ENCODE results near the gene INS. TPM values are rescaled to one million over a fixed set of nuclear protein-coding genes. Genes with fewer than 3 reads are reported as not detected.
A peak's percentile ranks its signal among the peaks of the same experiment; 100 is the strongest.

The INS gene
- total and polyA plus RNA-seq, 2 of the 13 experiments (the other 11 are each of a cell fraction or from before 2014, with no cell fraction given): not detected

GRCh38 chr11:2128511-2129307, 32.3 kb downstream of the INS start (continued):
- peak; percentile 27; the same call in 1 of the 2 replicates for TF ChIP-seq ZSCAN21 (CRISPR knock-in tag; IDR thresholded peaks at IDR 0.05; ENCODE audit: borderline replicate concordance)
- TF ChIP-seq GATAD2A (CRISPR knock-in tag; IDR thresholded peaks at IDR 0.05): peak; percentile 30; the same call in 1 of the 2 replicates
- TF ChIP-seq ZNF572 (CRISPR knock-in tag; IDR thresholded peaks at IDR 0.05): peak; percentile 32; the same call in 1 of the 2 replicates
- no peak for TF ChIP-seq ZMAT5 (CRISPR knock-in tag; IDR thresholded peaks at IDR 0.05; ENCODE audit: borderline replicate concordance, low read depth)
- TF ChIP-seq SP4 (CRISPR knock-in tag; IDR thresholded peaks at IDR 0.05): peak; percentile 26; the same call in 1 of the 2 replicates
- TF ChIP-seq EP300 (IDR thresholded peaks at IDR 0.05; ENCODE audit: low read depth in 2 of 2, low read length in 2 of 2): no peak; a peak in 1 of 4 replicates
- TF ChIP-seq EP300 (CRISPR knock-in tag; IDR thresholded peaks at IDR 0.05; ENCODE audit: borderline replicate concordance): no peak
- no peak for TF ChIP-seq POGK (CRISPR knock-in tag; conservative IDR thresholded peaks at IDR 0.05)
- TF ChIP-seq ZNF589 (CRISPR knock-in tag; conservative IDR thresholded peaks at IDR 0.05): peak; percentile 93
- TF ChIP-seq POLR2A (IDR thresholded peaks at IDR 0.05; ENCODE audit: insufficient read depth in 1 of 2, low read depth in 2 of 2, low read length in 2 of 2): no peak; a peak in 1 of 4 replicates
- TF ChIP-seq THAP8 (CRISPR knock-in tag; IDR thresholded peaks at IDR 0.05; ENCODE audit: borderline replicate concordance): peak; percentile 3; the same call in 1 of the 2 replicates
- TF ChIP-seq ZNF574 (CRISPR knock-in tag; IDR thresholded peaks at IDR 0.05): 0 out of 2 replicates have a peak, but pooled peaks have one; percentile 44
- TF ChIP-seq SOX6 (IDR thresholded peaks at IDR 0.05): no peak
- TF ChIP-seq SOX6 (CRISPR knock-in tag; IDR thresholded peaks at IDR 0.05): no peak; the same call in 1 of the 2 replicates
- no peak for TF ChIP-seq CHD4 (IDR thresholded peaks at IDR 0.05; ENCODE audit: borderline replicate concordance, low read length)
- no peak for TF ChIP-seq SETDB1 (CRISPR knock-in tag; IDR thresholded peaks at IDR 0.05; ENCODE audit: borderline replicate concordance)
- no peak for TF ChIP-seq FOXA1 (IDR thresholded peaks at IDR 0.05)
- no peak for TF ChIP-seq FOXA1 (CRISPR knock-in tag; IDR thresholded peaks at IDR 0.05)
- TF ChIP-seq JDP2 (CRISPR knock-in tag; IDR thresholded peaks at IDR 0.05; ENCODE audit: borderline replicate concordance): peak; percentile 70; the same call in 1 of the 2 replicates
- TF ChIP-seq ZNF550 (CRISPR knock-in tag; IDR thresholded peaks at IDR 0.05; ENCODE audit: borderline replicate concordance): peak; percentile 65; the same call in 1 of the 2 replicates
- peak; percentile 80 for TF ChIP-seq ZNF326 (CRISPR knock-in tag; IDR thresholded peaks at IDR 0.05; ENCODE audit: borderline replicate concordance)
- peak; percentile 45; the same call in 1 of the 2 replicates for TF ChIP-seq FOXK1 (CRISPR knock-in tag; IDR thresholded peaks at IDR 0.05; ENCODE audit: borderline replicate concordance, low read depth)
- no peak for TF ChIP-seq HCFC1 (IDR thresholded peaks at IDR 0.05; ENCODE audit: low read depth, low read length)

Measured in HepG2 (cell line).